ENCODE results near the gene WSCD2. TPM values are rescaled to one million over a fixed set of nuclear protein-coding genes. Genes with fewer than 3 reads are reported as not detected.

Gene WSCD2
- total RNA-seq, 2 donors from 2014 or later = 0.31 TPM; not detected in 1

DNA sequence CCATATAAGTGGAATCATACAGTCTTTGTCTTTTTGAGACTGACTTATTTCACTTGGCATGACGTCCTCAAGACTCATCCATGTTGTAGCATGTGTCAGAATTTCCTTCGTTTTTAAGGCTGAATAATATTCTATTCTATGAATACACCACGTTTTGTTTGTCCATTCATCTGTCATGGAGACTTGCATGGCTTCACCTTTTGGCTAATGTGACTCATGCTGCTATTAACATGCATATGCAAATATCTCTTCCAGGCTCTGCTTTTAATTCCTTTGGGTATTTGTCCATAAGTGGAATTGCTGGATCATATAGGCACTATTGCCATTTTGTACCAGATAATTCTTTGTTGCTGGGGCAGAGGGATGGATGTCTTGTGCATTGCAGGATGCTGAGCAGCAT is 19.6 kb upstream of the WSCD2 start:
- Histone ChIP-seq H3K4me3 (no peak overlapping the region), H3K9me3 (no peaks in the 10 kb centered on the region), H3K27ac (no peak overlapping the region), H3K36me3 (no peaks in the 10 kb centered on the region), H3K4me1 (no peaks in the 10 kb centered on the region), H3K27me3 (no peaks in the 10 kb centered on the region)
- no peak for DNase-seq (ENCODE audit: low spot score)
- TF ChIP-seq, protein P1, sequence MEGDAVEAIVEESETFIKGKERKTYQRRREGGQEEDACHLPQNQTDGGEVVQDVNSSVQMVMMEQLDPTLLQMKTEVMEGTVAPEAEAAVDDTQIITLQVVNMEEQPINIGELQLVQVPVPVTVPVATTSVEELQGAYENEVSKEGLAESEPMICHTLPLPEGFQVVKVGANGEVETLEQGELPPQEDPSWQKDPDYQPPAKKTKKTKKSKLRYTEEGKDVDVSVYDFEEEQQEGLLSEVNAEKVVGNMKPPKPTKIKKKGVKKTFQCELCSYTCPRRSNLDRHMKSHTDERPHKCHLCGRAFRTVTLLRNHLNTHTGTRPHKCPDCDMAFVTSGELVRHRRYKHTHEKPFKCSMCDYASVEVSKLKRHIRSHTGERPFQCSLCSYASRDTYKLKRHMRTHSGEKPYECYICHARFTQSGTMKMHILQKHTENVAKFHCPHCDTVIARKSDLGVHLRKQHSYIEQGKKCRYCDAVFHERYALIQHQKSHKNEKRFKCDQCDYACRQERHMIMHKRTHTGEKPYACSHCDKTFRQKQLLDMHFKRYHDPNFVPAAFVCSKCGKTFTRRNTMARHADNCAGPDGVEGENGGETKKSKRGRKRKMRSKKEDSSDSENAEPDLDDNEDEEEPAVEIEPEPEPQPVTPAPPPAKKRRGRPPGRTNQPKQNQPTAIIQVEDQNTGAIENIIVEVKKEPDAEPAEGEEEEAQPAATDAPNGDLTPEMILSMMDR (IDR thresholded peaks at IDR 0.05) = no peak

DNA sequence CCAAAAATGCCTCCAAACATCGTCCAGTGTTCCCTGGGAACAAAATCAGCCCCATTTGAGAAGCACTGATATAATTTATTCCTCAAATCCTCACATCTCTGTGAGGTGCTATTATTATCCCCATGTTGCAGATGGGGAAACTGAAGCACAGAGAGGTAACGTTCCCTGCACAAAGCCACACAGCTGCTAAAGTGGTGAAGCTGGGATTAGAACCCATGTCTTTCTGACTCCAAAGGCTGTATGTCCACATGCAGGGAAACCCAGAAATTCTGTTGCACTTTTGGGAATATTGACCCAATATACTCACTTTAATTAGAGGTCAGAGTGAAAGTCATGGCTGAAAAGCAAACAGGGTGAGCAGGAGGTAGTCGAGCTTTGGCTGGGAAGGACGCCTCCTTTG is 19.1 kb upstream of the WSCD2 start:
- Histone ChIP-seq H3K27ac (no peak overlapping the region), H3K36me3 (no peaks in the 10 kb centered on the region), H3K27me3 (no peaks in the 10 kb centered on the region), H3K4me1 (no peaks in the 10 kb centered on the region), H3K4me3 (no peak overlapping the region), H3K9me3 (no peaks in the 10 kb centered on the region)
- TF ChIP-seq, protein P1 (IDR thresholded peaks at IDR 0.05) = no peak
- no peak for DNase-seq (ENCODE audit: low spot score)

DNA sequence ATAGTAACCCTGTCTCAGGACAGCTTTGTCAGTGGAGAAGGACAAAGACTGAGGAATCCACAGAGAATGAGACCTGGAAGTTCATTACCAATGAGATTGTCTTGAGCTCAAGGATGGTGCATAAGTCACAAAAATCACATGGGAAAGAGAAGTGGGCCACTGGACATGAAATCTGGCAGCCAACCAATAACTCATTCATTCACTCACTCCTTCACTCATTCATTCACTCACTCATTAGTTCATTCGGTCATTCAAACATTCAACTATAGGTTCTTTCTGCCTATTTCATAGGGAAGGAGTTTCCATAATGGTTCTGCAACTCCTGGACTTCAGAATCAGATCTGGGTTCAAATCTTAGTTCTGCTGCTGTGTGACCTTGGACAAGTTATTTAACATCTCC is 18.2 kb upstream of the WSCD2 start:
- TF ChIP-seq, protein P1 (IDR thresholded peaks at IDR 0.05) = no peak
- Histone ChIP-seq H3K27ac (no peak overlapping the region), H3K36me3 (no peaks in the 10 kb centered on the region), H3K4me1 (no peaks in the 10 kb centered on the region), H3K27me3 (no peaks in the 10 kb centered on the region), H3K4me3 (no peak overlapping the region), H3K9me3 (no peaks in the 10 kb centered on the region)
- DNase-seq (ENCODE audit: low spot score) = no peak

DNA sequence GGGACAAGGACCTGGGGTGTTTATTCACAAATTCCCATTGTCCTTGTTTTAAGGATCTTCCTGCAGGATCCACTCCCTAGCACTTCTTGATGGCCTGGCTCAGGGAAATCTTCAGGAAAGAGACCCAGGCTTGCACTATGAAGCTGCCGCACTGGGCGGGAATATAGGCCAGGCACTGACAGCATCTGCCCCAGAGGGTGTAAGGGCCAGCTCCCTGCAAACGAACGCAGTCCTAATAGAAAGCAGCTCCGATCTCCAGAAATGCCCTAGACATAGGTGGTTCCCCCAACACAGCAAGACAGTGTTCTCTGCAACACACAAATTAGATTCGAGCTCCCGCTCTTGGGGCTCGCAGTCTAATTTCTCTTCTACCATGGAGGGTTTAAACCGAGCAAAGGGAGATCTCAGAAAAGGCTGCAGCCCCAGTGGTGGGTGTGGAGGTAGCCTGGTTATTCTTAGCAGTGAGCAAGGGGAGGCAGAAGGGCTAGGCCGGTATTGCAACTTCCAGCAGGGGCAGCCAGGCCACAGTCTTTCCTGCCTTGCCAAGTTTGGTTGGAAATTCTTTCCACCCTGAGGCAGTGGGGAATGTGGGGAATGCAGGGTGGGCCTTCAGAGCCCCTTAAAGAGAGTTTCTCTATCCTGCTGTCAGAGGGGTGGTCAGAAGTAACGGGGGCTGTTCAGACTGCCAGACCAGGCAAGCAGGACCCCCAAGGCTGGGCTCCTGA is 16.1 kb upstream of the WSCD2 start:
- no peaks in the 10 kb centered on the region for H3K27me3 ChIP-seq
- no peak overlapping the region for H3K4me3 ChIP-seq
- no peaks in the 10 kb centered on the region for H3K4me1 ChIP-seq
- H3K36me3 ChIP-seq = no peaks in the 10 kb centered on the region
- no peak overlapping the region for H3K27ac ChIP-seq
- TF ChIP-seq, protein P1 (IDR thresholded peaks at IDR 0.05) = no peak
- no peak for DNase-seq (ENCODE audit: low spot score)
- H3K9me3 ChIP-seq = no peaks in the 10 kb centered on the region

DNA sequence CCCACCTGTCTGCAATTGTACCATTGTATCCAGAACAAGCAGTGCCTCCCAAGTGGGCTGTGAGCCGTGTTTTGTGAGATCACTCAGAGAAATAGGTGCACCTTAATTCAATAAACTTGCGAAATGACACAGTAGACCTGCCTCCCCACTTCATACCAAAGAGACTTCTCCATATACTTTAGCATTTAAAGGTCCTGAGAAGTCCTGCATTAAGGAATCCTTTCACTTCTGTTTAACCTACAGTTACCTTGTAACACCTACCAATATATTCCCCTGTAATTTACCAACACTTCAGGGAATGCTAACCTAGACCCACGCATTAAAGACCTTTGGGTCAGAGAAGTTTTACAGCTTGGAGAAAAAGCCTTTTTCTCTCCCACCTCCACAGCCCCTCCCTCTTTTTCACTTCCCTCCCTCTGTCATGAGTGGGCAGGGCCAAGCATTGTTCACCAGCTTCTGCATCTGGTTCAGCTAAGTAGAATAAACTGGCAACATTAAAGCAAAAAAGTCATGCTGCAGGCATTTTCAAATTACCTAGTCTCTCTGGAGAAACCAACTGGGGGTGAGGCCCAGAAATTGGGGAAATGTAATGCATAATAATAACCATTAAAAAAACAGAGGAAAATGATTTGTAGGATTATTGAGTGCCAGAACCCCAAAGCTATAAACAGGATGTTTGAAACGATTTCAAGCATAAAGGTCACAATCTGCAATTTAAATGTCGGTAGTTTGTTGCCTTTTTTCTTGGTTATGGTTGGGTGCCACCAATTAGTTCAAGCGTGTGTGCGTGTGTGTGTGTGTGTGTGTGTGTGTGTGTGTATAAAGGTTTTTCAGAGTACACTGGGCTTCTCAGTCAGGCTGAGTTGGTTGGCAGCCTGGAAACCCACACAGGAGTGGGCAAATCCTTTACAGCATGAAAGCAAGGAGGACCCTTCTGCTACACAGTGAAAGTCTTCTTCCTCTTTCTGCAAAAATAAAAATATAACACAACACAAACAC is 13.7 kb upstream of the WSCD2 start:
- Histone ChIP-seq H3K4me3 (no peak overlapping the region), H3K9me3 (no peaks in the 10 kb centered on the region), H3K4me1 (no peaks in the 10 kb centered on the region), H3K36me3 (no peaks in the 10 kb centered on the region), H3K27ac (no peak overlapping the region), H3K27me3 (no peaks in the 10 kb centered on the region)
- no peak for DNase-seq (ENCODE audit: low spot score)
- TF ChIP-seq, protein P1 (IDR thresholded peaks at IDR 0.05) = no peak

All from right atrium auricular region (tissue), 2 donors.